Activated naive CD4-positive, alpha-beta T cell treated with anti-CD3 and anti-CD28 coated beads, Interleukin-2, amount 50 U/mL, for 24 hours (primary cell): Measurements from ENCODE around the gene CD160.
"Not testable (repeated sequence)": the region's sequence is repeated elsewhere in the genome, so short reads cannot be mapped to it uniquely, and the experiment has no call there.

Experiments
- H3K27ac Mint-ChIP-seq: one replicate; pipeline ENCODE4 v1.8.0; 2021; ENCODE audit warnings: mild to moderate bottlenecking, mixed read lengths
- H3K27me3 Mint-ChIP-seq: one replicate; pipeline ENCODE4 v1.8.0; 2021; ENCODE audit warnings: mixed read lengths
- H3K36me3 Mint-ChIP-seq: one replicate; pipeline ENCODE4 v1.8.0; 2021; ENCODE audit warnings: mixed read lengths
- H3K4me1 Mint-ChIP-seq: one replicate; pipeline ENCODE4 v1.8.0; 2021; ENCODE audit warnings: mixed read lengths
- H3K4me3 Mint-ChIP-seq: one replicate; pipeline ENCODE4 v1.8.0; 2021; ENCODE audit warnings: mild to moderate bottlenecking, mixed read lengths
- H3K9me3 Mint-ChIP-seq: one replicate; pipeline ENCODE4 v1.8.0; 2021; ENCODE audit warnings: mixed read lengths

CD160 gene

DNA sequence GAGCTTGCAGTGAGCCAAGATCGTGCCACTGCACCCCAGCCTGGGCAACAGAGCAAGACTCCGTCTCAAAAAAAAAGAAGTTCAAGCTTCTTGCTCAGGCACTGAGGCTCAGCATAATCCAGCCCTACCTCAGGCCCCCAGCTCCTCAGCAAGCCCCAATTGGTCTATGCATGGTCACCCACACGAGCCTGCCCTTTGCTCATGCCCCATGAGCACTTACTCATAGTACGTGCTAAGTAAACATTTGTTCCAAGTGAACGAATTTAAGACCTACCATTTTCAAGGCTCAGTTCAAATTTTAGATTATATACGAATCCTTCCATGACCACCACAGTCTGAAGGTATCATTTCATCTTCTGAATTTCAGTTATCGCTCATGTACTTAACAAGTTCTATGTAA is 16.5 kb upstream of the CD160 start:
- H3K4me3 Mint-ChIP-seq, result no peak overlapping the region
- H3K4me1 Mint-ChIP-seq, result no peaks in the 10 kb centered on the region
- no peak overlapping the region for H3K27ac Mint-ChIP-seq
- no peaks in the 10 kb centered on the region for H3K36me3 Mint-ChIP-seq
- no peaks in the 10 kb centered on the region for H3K9me3 Mint-ChIP-seq
- no peaks in the 10 kb centered on the region for H3K27me3 Mint-ChIP-seq

DNA sequence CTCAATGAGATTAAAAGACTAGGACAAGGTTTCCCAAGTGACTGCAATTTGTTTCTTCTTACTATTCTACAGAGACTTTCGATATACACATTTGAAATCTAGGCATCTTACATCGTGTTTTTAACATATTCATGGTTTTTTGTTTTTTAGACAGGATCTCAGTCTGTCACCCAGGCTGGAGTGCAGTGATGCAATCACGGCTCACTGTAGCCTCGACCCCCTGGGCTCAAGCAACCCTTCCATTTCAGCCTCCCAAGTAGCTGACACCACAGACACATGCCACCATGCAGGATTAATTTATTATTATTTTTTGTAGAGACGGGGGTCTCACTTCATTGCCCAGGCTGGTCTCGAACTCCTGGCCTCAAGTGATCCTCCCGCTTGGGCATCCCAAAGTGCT is 13.7 kb upstream of the CD160 start:
- H3K9me3 Mint-ChIP-seq, result no peaks in the 10 kb centered on the region
- H3K27ac Mint-ChIP-seq, result no peak overlapping the region
- H3K27me3 Mint-ChIP-seq, result no peaks in the 10 kb centered on the region
- H3K36me3 Mint-ChIP-seq, result no peaks in the 10 kb centered on the region
- H3K4me3 Mint-ChIP-seq, result no peak overlapping the region
- no peaks in the 10 kb centered on the region for H3K4me1 Mint-ChIP-seq

DNA sequence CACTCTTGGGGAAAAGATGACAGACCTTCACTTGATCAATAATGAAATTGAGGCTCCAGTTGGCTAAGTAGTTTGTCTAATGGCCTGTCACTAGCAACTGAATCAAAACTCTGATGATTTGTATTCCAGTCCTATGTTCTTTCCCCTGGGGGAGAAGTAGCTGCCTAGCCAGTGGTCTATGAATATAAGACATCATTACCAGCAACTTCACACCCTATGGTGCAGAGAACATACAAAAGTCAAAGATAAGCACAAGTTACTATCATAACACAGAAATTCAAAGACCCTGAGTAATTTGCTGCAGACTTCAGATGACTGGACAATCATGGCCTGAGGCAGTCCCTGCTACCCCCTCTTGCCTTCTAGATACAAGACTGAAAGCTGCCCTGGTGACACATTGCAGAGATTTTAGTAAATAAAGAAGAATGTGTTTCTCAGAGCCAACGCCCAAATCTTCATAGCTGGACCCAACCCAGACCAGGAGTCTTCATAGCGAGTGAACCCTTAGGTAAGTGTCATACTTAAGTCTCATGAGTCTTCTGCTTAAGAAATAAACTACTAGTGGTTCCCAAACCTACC is 13.1 kb upstream of the CD160 start:
- no peak overlapping the region for H3K4me3 Mint-ChIP-seq
- no peaks in the 10 kb centered on the region for H3K4me1 Mint-ChIP-seq

DNA sequence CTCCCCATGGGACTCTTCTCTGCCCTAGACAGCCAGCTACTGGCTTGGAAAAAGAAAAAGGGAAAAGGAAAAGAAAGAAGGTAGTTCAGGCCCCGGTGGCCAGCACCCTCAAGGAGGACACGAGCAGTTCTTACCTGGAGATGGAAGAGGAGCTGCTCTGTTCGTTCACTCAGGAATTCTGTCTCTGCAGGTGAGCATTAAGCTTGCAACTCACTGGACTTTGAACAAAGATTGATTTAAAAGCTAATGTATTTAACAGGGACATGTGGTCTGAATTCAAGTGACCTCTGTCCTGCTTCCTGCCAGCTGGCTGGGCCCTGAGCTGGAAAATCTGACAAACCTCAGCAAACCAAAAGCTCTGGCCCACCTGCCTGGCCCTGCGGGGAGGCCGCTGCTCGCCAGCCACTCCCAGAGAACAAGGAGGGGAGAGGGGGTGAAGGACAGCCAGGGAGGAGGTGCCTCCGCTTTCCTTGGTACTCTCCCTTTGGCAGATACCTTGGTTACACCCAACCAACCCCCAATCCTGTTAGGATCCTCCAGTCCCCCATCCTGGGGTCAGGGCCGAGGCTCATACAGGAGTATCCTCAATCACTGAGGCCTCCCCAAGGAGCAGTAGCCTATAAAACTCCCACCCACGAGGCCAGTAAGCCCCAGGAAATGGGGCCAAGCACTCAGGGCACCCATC is 12.0 kb upstream of the CD160 start, which contains the start of gene PDZK1:
TSS of gene PDZK1 (minus strand) at position 186 of the 685 bp plus-strand sequence. CDS start 19,347 bp downstream, outside the sequence.
- no peaks in the 10 kb centered on the region for H3K36me3 Mint-ChIP-seq
- no peak within 1 kb of the TSS for H3K4me3 Mint-ChIP-seq
- H3K27me3 Mint-ChIP-seq, result no peaks in the 10 kb centered on the region
- no peak within 1 kb of the TSS for H3K27ac Mint-ChIP-seq
- no peaks in the 10 kb centered on the region for H3K9me3 Mint-ChIP-seq
- no peaks in the 10 kb centered on the region for H3K4me1 Mint-ChIP-seq

More for the DNA sequence above, 13.1 kb upstream of the CD160 start:
- no peaks in the 10 kb centered on the region for H3K9me3 Mint-ChIP-seq
- H3K27me3 Mint-ChIP-seq, result no peaks in the 10 kb centered on the region
- H3K27ac Mint-ChIP-seq, result no peak overlapping the region
- no peaks in the 10 kb centered on the region for H3K36me3 Mint-ChIP-seq

DNA sequence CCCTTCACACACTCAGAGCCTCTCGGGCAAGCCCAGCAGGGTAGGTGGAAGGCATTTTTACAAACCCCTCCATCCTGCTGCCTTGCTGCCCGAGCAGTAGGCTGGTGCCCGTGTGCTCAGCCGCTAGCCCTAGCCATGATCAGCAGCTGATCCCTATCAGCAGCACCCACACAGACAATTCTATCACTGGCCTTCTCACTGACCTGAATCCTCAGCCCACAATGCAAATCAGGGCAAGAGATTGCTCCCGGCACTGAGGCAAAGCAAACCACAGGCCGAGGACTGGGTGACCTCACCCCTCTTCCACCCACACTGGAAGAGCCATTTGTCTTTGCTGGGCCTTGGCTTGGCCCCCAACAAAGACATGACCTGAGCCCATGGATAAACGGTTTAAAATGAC is 11.2 kb upstream of the CD160 start:
- H3K27me3 Mint-ChIP-seq, result no peaks in the 10 kb centered on the region
- H3K36me3 Mint-ChIP-seq, result no peaks in the 10 kb centered on the region
- no peak overlapping the region for H3K4me3 Mint-ChIP-seq
- no peaks in the 10 kb centered on the region for H3K9me3 Mint-ChIP-seq
- no peaks in the 10 kb centered on the region for H3K4me1 Mint-ChIP-seq
- no peak overlapping the region for H3K27ac Mint-ChIP-seq

DNA sequence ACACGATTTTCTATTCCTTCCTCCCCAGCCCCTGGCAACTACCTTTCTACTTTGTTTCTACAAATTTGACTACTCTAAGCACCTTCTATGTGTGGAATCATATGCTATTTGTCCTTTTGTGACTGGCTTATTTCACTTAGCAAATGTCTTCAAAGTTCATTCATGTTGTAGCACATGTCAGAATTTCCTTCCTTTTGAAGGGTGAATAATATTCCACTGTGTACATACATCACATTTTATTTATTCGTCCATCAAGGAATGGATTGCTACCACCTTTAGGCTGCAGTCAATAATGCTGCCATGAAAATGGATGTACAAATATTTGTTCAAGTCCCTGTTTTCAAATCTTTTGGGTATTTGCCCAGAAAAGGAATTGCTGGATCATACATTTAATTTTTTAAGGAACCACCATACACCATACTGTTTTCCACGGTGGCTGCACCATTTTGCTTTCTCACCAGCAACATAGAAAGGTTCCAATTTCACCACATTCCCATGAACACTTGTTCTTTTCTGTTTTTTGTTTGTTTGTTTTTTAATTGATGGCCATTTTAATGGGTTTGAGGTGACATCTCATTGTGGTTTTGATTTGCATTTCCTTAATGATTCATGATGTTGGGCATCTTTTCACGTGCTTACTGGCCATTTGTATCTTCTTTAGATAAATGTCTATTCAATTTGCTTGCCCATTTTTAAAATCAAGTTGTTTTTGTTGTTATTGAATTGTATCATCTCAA is 8.8 kb upstream of the CD160 start:
- no peaks in the 10 kb centered on the region for H3K36me3 Mint-ChIP-seq
- H3K27ac Mint-ChIP-seq, result no peak overlapping the region
- H3K4me1 Mint-ChIP-seq, result no peaks in the 10 kb centered on the region
- no peaks in the 10 kb centered on the region for H3K27me3 Mint-ChIP-seq
- H3K4me3 Mint-ChIP-seq, result no peak overlapping the region
- H3K9me3 Mint-ChIP-seq, result no peaks in the 10 kb centered on the region

DNA sequence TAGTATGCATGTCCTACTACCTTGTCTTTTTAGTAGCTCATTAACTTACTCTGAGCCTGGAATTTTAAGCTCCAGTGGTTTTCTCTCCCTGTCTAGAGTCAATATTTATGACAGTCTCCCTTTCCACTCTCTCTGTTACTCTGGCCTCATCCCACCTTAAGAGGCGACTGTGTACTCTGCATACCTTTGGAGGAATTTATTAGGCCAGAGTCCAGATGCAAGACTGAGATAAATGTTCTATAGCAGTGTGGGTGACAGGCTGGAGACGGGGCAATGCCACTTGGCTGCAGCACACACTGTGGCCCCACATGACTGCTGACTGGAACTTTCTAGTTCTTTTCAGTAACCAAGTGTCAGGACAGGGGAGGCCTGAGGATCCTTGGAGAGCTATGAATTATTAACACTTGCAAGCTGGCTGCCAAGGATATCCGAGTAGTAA is 8.1 kb upstream of the CD160 start:
- H3K4me1 Mint-ChIP-seq, result no peaks in the 10 kb centered on the region
- no peak overlapping the region for H3K27ac Mint-ChIP-seq
- no peaks in the 10 kb centered on the region for H3K27me3 Mint-ChIP-seq
- no peaks in the 10 kb centered on the region for H3K36me3 Mint-ChIP-seq
- H3K4me3 Mint-ChIP-seq, result no peak overlapping the region
- H3K9me3 Mint-ChIP-seq, result no peaks in the 10 kb centered on the region

DNA sequence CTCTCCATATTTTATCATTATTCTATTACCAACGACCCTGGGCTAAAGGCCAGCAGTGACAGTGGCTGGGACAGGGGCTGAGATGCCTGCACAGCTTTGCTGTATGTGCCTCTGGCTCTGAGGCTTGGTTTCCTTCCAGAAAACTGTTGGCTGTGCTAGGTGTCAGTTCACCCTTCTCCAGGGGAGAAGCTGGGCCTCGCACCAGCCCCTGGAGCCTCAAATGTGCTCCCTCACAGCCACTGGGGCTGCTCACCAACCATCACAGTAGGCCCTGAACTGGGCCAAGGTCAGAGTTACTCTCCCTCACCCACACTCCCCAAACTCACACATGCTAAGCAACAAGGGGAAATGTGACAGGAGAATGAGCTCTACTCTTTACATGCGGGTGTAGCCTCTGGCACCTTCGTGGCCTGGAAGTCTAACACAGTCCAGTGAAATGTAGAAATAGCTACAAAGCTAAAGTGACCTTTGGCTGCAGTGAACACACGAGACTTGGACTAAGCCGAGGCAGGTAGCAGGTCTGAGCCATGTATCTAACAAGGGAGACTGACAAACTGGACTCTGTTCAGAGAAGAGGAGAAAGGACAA is 4.7 kb upstream of the CD160 start:
- no peaks in the 10 kb centered on the region for H3K9me3 Mint-ChIP-seq
- no peak overlapping the region for H3K4me3 Mint-ChIP-seq
- H3K27me3 Mint-ChIP-seq, result no peaks in the 10 kb centered on the region
- peaks cover 5% of the 10 kb centered on the region for H3K4me1 Mint-ChIP-seq
- no peak overlapping the region for H3K27ac Mint-ChIP-seq
- no peaks in the 10 kb centered on the region for H3K36me3 Mint-ChIP-seq

DNA sequence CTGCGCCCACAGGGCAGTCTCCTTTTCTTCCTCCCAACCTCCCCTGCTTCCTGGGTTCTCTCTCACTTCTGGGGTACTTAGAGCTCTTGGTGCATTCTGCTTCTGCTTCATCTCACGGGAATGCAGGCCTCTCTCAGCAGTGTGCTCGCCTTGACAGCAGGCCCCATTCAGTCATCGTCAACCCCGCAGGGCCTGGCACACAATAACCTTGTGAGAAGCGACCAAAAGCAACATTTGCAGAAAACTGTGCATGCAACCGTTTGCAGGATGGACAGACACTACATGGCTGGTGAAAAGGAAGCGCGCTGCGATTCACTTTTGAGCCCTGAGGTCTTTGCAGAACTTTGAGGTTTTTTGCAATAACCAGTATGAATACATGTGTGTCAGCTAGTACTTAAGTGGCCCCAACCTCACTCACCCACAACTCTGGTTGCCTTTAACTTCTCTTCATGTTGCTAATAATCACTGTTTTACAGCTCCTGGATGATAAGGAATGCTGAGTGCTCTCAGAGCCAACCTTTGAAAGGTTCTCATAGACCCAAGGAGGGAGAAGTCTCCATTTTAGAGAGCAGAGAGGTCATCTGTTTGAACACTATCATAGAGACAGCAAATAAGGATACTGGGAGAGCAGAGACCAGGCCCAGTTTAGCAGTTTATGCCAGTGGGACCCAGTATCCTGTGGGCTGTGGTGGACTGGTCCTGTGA is 2.5 kb upstream of the CD160 start:
- no peaks in the 10 kb centered on the region for H3K9me3 Mint-ChIP-seq
- no peak overlapping the region for H3K4me3 Mint-ChIP-seq
- H3K27ac Mint-ChIP-seq, result no peak overlapping the region
- no peaks in the 10 kb centered on the region for H3K36me3 Mint-ChIP-seq
- H3K27me3 Mint-ChIP-seq, result peaks cover 5% of the 10 kb centered on the region
- peaks cover 14% of the 10 kb centered on the region for H3K4me1 Mint-ChIP-seq

DNA sequence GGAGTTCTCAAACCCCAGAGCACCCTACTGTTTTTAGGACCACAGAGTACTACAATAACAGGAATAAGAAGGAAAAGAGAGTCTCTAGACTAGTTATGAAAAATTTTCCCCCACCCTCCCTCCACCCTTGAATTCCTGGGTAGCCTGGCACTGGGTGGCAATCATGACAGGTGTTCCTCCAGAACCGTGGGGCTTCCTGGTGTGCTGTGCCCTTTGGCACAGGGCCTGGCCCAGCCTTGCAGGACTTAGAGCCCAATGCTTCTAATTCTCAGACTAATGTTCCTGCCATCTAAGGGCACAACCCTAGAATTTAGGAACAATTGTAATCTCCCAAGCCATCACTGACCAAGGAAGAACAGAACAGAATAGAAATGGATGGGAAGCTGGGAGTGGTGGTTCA is 1.5 kb upstream of the CD160 start:
- Mint-ChIP-seq H3K27ac (no peak overlapping the region), H3K9me3 (no peaks in the 10 kb centered on the region), H3K4me3 (no peak overlapping the region), H3K36me3 (no peaks in the 10 kb centered on the region), H3K4me1 (peaks cover 17% of the 10 kb centered on the region), H3K27me3 (peaks cover 9% of the 10 kb centered on the region)

DNA sequence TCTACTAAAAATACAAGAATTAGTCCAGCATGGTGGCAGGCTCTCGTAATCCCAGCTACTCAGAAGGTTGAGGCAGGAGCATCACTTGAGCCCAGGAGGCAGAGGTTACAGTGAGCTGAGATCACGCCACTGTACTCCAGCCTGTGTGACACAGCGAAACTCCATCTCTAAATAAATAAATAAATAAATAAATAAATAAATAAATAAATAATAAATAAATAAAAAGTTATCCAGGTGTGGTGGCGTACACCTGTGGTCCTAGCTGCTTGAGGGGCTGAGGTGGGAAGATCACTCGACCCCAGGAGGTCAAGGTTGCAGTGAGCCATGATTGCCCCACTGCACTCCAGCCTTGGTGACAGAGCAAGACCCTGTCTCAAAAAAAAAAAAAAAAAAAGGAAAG is 834 bp upstream of the CD160 start:
- peaks cover 17% of the 10 kb centered on the region for H3K4me1 Mint-ChIP-seq
- not testable (repeated sequence) for H3K9me3 Mint-ChIP-seq, H3K27me3 Mint-ChIP-seq, H3K27ac Mint-ChIP-seq, H3K36me3 Mint-ChIP-seq, H3K4me3 Mint-ChIP-seq

DNA sequence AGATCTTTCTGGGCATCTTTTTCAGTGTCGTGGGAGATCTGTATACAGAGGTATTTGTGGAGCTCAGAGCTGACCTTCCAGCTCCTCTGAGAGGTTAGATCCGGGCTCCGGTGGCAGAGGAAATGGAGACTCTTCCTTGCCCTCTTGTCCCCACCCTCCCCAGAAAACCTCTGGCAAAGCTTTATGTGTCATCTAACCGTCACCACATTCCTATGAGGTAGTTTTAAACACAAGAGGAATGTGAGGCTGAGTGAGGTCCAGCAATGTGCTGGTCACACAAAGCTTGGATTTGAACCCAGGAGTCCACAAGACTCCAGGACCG is 1.2 kb downstream of the CD160 start:
- Mint-ChIP-seq H3K27ac (no peak overlapping the region), H3K4me1 (peaks cover 17% of the 10 kb centered on the region), H3K9me3 (no peaks in the 10 kb centered on the region), H3K27me3 (peaks cover 9% of the 10 kb centered on the region), H3K4me3 (peak overlapping the region; percentile 71), H3K36me3 (no peaks in the 10 kb centered on the region)

DNA sequence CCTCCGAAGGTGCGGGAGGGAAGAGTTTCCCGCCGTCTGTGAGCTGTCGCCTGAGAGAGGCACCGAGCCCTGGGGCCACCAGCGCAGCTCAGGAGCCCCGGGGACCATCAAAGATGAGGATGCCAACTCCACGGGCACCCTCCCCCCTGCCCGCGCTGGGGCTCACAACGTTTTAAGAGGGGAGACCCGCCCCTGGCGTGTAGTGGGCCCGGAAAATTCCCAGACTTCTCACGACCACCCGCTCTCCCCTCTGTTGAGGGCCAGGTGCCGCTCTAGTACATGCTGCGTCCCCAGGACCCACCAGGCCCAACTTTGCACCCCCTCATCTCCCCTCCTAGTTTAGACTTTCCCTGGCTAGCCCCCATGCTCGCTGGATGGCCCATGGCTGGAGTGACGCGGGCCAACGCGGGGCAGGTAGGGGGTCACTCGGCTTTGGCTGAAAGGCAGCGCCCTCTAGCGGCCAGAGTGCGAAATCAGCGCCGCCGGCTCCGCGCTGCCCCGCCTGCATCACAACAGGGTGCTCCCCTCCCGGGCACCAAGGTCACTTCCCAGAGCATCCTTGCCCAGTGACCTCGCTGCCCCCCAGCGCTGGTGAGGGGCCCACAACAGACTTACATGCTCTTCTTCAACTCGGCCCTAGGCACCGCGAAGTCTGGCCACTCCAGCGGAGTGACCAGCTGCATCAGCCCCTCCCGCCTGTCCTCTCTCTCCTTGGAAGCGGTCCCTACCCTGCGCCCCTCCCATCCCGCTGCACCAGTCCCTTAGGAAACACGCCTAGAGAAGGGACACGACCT is 1.8 kb downstream of the CD160 start:
- Mint-ChIP-seq H3K4me3 (peak overlapping the region; percentile 71), H3K27me3 (peaks cover 9% of the 10 kb centered on the region), H3K36me3 (peaks cover 1% of the 10 kb centered on the region), H3K27ac (no peak overlapping the region), H3K9me3 (no peaks in the 10 kb centered on the region), H3K4me1 (peaks cover 17% of the 10 kb centered on the region)

DNA sequence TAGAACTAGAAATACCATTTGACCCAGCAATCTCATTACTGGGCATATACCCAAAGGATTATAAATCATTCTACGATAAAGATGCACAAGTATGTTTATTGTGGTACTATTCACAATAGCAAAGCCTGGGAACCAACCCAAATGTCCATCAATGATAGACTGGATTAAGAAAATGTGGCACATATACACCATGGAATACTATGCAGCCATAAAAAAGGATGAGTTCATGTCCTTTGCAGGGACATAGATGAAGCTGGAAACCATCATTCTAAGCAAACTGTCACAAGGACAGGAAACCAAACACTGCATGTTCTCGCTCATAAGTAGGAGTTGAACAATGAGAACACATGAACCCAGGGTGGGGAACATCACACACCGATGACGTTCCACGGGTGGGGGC is 6.9 kb downstream of the CD160 start:
- not testable (repeated sequence) for H3K9me3 Mint-ChIP-seq, H3K36me3 Mint-ChIP-seq

DNA sequence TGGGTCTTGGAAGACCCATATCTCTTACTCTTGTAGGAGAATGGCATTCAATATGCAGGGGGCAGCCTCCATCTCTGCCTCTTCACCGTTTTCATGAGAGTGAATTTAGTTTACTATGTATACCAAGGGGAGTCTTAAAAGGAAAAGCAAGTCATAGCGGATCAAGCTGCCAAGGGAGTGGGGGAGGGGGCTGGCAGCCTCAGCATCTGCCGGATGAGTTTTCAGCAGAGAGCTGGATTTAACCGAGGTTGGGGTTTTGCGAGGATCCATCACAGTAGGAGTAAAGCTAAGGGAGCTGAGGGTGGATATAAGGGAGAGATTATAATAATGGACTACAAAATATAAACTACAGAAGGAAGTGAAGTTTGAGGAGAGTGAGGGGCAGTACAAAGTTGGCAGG is 9.9 kb downstream of the CD160 start:
- H3K9me3 Mint-ChIP-seq, result no peaks in the 10 kb centered on the region
- H3K36me3 Mint-ChIP-seq, result peaks cover 1% of the 10 kb centered on the region
- no peaks in the 10 kb centered on the region for H3K4me1 Mint-ChIP-seq
- no peak overlapping the region for H3K27ac Mint-ChIP-seq
- no peaks in the 10 kb centered on the region for H3K27me3 Mint-ChIP-seq
- H3K4me3 Mint-ChIP-seq, result no peak overlapping the region

More for the DNA sequence above, 6.9 kb downstream of the CD160 start:
- not testable (repeated sequence) for H3K4me1 Mint-ChIP-seq, H3K27me3 Mint-ChIP-seq, H3K27ac Mint-ChIP-seq, H3K4me3 Mint-ChIP-seq
